Measurements from ENCODE around the gene FOXA2.
"Not testable (repeated sequence)": the region's sequence is repeated elsewhere in the genome, so short reads cannot be mapped to it uniquely, and the experiment has no call there.

FOXA2 gene

DNA sequence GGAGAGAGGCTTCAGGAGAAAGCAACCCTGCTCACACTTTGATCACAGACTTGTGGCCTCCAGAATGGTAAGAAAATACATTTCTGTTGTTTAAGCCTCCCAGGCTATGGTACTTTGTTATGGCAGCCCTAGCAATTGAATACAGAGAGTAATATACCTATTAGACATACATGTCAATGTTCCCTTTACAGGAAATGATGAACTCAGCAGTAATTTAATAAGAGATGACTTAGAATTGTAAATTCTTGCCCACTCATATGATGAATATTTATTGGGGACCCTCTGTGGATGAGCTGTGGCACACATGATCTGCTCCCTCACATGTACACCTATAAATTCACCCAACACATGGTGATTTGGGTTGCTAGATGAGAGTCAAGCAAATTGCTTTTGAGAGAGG is 20.4 kb upstream of the FOXA2 start:
- POLR2A ChIA-PET (ENCODE audit: low non-redundant PET) = no interaction called here
- CTCF ChIA-PET = no interaction called here
- H3K27ac ChIP-seq = no peak overlapping the region
- TF ChIP-seq, protein P1, sequence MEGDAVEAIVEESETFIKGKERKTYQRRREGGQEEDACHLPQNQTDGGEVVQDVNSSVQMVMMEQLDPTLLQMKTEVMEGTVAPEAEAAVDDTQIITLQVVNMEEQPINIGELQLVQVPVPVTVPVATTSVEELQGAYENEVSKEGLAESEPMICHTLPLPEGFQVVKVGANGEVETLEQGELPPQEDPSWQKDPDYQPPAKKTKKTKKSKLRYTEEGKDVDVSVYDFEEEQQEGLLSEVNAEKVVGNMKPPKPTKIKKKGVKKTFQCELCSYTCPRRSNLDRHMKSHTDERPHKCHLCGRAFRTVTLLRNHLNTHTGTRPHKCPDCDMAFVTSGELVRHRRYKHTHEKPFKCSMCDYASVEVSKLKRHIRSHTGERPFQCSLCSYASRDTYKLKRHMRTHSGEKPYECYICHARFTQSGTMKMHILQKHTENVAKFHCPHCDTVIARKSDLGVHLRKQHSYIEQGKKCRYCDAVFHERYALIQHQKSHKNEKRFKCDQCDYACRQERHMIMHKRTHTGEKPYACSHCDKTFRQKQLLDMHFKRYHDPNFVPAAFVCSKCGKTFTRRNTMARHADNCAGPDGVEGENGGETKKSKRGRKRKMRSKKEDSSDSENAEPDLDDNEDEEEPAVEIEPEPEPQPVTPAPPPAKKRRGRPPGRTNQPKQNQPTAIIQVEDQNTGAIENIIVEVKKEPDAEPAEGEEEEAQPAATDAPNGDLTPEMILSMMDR (conservative IDR thresholded peaks at IDR 0.05; ENCODE audit: low read depth) = no peak
- no peak for DNase-seq (ENCODE audit: low spot score)

DNA sequence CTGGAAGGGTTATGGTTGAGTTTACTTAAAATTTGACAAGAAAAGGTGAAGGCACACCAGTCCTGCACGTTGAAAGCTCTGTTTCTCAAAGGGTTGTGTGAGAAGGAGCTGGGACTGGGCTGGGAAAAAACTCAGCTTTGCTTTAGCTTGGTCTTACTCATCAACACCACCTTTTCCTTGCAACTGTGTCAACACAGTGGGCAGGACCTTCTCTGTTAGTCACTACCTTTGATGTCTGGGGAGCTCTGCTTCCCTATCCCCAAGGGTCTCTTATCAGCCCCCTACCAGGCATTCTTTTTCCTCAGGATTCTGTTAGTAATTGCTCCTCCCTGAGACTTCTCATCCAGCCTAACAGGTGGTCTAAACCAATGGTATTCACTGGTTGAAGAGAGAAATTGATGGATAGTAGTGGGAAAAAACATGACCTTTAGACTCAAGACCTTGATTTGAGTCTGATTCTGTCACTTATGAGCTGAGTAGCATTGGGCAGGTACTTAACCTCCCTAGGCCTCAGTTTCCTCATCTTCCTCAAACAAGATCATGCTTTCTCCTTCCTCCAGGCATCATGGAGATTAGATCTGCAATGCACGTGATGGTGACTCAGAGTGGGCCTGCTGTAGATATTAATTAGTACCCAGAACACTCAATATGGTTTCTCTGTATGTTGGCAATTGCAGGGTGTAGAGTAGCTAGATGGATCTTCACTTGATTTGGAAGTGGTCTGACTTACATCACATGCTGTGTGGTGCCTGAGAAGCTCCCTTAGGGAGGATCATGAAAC is 17.2 kb upstream of the FOXA2 start:
- TF ChIP-seq, protein P1 (conservative IDR thresholded peaks at IDR 0.05; ENCODE audit: low read depth) = no peak
- POLR2A ChIA-PET (ENCODE audit: low non-redundant PET) = interaction anchor here (0.6 kb wide), 1 partner anchor 76 kb away, joined by 3 read pairs; no protein-coding TSS in a partner anchor
- DNase-seq (ENCODE audit: low spot score) = no peak
- CTCF ChIA-PET = no interaction called here
- no peak overlapping the region for H3K27ac ChIP-seq

DNA sequence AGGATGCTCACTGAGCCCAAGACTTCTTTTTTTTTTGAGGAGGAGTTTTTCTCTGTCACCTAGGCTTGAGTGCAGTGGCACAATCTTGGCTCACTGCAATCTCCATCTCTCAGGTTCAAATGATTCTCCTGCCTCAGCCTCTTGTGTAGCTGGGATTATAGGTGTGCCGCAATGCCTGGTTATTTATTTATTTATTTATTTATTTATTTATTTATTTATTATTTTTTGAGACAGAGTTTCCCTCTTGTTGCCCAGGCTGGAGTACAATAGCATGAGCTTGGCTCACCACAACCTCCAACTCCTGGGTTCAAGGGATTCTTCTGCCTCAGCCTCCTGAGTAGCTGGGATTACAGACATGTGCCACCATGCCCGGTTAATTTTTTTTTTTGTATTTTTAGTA is 14.9 kb upstream of the FOXA2 start:
- POLR2A ChIA-PET (ENCODE audit: low non-redundant PET); DNase-seq (ENCODE audit: low spot score); H3K27ac ChIP-seq: not testable (repeated sequence)
- CTCF ChIA-PET = interaction anchor here (0.7 kb wide), 1 partner anchor 28 kb away, joined by 3 read pairs; no protein-coding TSS in a partner anchor

DNA sequence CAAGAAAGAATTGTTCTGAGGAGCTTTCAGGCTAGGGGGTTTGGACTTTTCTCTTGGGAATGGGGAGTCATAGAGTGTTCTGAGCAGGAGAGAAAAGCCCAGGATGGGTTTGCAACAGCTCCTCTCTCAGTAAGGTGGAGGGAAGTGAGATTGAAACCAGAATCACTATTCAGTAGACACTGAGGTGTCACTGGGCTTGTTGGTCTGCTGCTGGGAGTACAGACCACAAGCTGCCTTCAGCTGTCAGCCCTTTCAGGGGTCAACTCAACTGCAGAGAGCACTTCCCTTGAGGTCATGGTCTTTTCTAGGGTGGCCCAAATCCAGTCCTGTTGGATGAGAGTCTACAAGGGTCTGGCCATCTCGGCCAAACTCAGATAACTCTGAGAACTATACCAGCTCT is 12.9 kb upstream of the FOXA2 start:
- no peak for DNase-seq (ENCODE audit: low spot score)
- CTCF ChIA-PET = interaction anchor here (2.1 kb wide), 1 partner anchor 11 kb away, joined by 8 read pairs; no protein-coding TSS in a partner anchor
- TF ChIP-seq, protein P1 (conservative IDR thresholded peaks at IDR 0.05; ENCODE audit: low read depth) = no peak
- POLR2A ChIA-PET (ENCODE audit: low non-redundant PET) = no interaction called here
- no peak overlapping the region for H3K27ac ChIP-seq

DNA sequence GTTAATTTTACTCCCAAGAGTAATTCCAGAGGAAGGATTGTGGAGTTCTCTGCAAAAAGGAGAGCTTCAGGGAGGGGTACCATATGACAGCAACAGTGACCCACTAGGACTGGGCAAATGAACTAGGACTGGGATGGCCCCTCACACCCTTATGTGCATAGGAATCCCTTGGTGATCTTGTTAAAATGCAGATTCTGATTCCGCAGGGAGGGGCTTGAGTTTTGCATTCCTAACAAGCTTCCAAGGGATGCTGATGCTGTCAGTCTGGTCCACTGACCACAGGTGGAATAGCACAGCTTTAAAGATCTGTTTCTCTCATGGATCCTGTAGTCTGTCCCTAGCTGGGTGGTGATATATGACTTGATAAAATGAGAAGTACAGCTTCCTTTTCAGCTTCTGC is 6.3 kb upstream of the FOXA2 start:
- TF ChIP-seq, protein P1 (conservative IDR thresholded peaks at IDR 0.05; ENCODE audit: low read depth) = no peak
- no peak for DNase-seq (ENCODE audit: low spot score)
- POLR2A ChIA-PET (ENCODE audit: low non-redundant PET) = no interaction called here
- CTCF ChIA-PET = interaction anchor here (0.6 kb wide), 1 partner anchor 90 kb away, joined by 4 read pairs; no protein-coding TSS in a partner anchor
- no peak overlapping the region for H3K27ac ChIP-seq

DNA sequence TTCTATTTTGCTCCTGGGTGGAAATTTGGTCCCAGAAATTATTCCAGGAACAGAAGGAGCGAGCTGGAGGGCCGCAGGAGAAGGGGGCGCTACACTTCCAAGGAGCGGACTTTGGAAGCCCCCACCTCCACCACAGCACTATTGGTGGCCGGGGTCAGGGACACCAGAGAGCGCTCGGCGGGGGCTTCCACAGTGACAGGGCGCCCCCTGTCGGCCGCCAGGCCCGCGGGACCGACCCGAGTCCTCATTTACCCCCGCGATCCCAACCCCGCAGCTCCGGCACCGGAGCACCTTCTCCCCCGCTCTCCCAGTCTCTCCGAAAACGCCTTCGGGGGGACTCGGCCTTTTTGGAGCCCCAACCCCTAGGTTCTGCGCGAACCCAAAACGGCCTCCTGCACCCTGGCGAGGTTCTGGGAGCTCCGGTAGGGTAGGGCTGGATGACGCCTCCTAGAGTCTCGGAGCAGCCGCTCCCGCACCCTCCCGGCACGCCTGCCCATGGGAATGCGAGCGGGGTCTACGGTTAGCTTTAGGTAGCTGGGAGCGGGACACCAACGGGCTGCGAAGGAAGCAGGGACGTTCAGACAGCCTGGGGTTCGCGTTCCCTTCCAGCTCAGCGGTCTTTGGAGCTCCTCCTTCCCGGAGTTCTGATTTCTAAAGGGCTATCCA is 2.4 kb upstream of the FOXA2 start:
- POLR2A ChIA-PET (ENCODE audit: low non-redundant PET) = no interaction called here
- H3K27ac ChIP-seq = no peak overlapping the region
- TF ChIP-seq, protein P1 (conservative IDR thresholded peaks at IDR 0.05; ENCODE audit: low read depth) = peak; percentile 80
- DNase-seq (ENCODE audit: low spot score) = peak; percentile 50
- CTCF ChIA-PET = interaction anchor here (0.5 to 1.9 kb wide), 24 partner anchors 9 to 1270 kb away, joined by 3 to 23 read pairs (median 4); no protein-coding TSS in a partner anchor

All from RWPE1 (cell line).